Measurements from ENCODE around the gene SETD3. TPM values are rescaled to one million over a fixed set of nuclear protein-coding genes. Genes with fewer than 3 reads are reported as not detected.

SETD3 gene
- total RNA-seq, 1 experiment from 2014 or later: 51.5 TPM

DNA sequence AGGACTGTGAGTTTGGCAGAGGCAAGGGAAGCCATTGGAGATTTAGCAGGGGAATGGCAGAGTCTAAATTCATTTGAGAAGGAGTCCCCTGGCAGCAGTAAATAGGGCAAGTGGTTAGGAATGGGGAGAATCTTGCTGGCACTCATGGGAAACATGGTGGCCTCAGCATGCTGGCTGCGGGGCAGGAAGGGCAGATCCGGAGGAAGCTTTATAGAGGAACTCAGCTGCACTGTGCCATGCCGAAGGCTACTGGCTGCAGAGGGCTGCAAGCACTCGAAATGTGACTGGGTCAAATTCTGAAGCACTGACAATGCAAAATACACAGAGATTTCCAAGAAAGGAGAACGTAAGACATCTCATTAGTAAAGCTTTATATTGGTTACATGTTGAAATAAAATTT is 24.4 kb upstream of the SETD3 start:
- DNase-seq: no peak
- no peak overlapping the region for H3K27ac Mint-ChIP-seq (ENCODE audit: unreplicated experiment)
- peaks cover 60% of the 10 kb centered on the region for H3K36me3 Mint-ChIP-seq (ENCODE audit: insufficient read depth, unreplicated experiment)
- no TSS peak for BruUV-seq (replicated peaks)
- no peaks in the 10 kb centered on the region for H3K4me1 Mint-ChIP-seq (ENCODE audit: low read depth, unreplicated experiment)
- intact Hi-C loops (cut with micrococcal nuclease; ENCODE audit: unreplicated experiment): no loop called here
- TF ChIP-seq, protein P1, sequence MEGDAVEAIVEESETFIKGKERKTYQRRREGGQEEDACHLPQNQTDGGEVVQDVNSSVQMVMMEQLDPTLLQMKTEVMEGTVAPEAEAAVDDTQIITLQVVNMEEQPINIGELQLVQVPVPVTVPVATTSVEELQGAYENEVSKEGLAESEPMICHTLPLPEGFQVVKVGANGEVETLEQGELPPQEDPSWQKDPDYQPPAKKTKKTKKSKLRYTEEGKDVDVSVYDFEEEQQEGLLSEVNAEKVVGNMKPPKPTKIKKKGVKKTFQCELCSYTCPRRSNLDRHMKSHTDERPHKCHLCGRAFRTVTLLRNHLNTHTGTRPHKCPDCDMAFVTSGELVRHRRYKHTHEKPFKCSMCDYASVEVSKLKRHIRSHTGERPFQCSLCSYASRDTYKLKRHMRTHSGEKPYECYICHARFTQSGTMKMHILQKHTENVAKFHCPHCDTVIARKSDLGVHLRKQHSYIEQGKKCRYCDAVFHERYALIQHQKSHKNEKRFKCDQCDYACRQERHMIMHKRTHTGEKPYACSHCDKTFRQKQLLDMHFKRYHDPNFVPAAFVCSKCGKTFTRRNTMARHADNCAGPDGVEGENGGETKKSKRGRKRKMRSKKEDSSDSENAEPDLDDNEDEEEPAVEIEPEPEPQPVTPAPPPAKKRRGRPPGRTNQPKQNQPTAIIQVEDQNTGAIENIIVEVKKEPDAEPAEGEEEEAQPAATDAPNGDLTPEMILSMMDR (IDR thresholded peaks at IDR 0.05; ENCODE audit: unreplicated experiment): no peak
- H3K27me3 Mint-ChIP-seq (ENCODE audit: unreplicated experiment): no peaks in the 10 kb centered on the region
- CTCF ChIA-PET: no interaction called here
- no peaks in the 10 kb centered on the region for H3K9me3 Mint-ChIP-seq (ENCODE audit: low read depth, unreplicated experiment)
- H3K4me3 Mint-ChIP-seq (ENCODE audit: low read depth, unreplicated experiment): no peak overlapping the region

DNA sequence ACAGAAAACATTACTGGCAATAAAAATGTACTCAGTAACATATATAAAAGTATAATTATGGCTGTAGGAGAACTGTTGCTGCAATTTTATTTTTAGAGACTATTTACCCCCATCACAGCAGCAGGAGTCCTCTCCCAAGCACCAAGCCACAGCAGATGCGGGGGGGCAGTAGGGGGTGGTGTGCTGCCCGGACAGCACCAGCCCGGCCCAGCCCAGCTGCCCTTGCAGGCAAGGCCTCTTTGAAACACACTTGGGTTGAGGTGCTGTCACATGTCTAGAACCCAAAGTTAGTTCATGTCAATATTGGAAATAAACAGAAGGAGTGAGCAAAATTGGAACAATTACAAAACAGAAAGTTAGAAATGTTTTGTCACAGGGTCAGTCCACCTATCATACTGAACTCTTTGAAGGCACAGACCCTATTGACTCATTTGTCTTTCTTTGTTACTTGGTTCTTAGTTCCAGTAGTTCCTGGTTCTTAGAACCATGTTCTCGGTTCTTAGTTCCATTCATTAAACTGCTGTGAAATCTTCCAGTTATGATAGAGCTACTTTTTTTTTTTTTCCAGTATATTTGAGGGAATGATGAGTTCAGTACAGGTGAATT is 23.3 kb upstream of the SETD3 start:
- Mint-ChIP-seq H3K4me1 (ENCODE audit: low read depth, unreplicated experiment) (no peaks in the 10 kb centered on the region), H3K27ac (ENCODE audit: unreplicated experiment) (no peak overlapping the region), H3K27me3 (ENCODE audit: unreplicated experiment) (no peaks in the 10 kb centered on the region), H3K9me3 (ENCODE audit: low read depth, unreplicated experiment) (no peaks in the 10 kb centered on the region), H3K36me3 (ENCODE audit: insufficient read depth, unreplicated experiment) (peaks cover 52% of the 10 kb centered on the region), H3K4me3 (ENCODE audit: low read depth, unreplicated experiment) (no peak overlapping the region)
- no peak for DNase-seq
- CTCF ChIA-PET: interaction anchor here (0.6 kb wide), 1 partner anchor 76 kb away, joined by 3 read pairs; no protein-coding TSS in a partner anchor
- TF ChIP-seq, protein P1 (IDR thresholded peaks at IDR 0.05; ENCODE audit: unreplicated experiment): no peak
- BruUV-seq (replicated peaks): no TSS peak
- intact Hi-C loops (cut with micrococcal nuclease; ENCODE audit: unreplicated experiment): no loop called here

DNA sequence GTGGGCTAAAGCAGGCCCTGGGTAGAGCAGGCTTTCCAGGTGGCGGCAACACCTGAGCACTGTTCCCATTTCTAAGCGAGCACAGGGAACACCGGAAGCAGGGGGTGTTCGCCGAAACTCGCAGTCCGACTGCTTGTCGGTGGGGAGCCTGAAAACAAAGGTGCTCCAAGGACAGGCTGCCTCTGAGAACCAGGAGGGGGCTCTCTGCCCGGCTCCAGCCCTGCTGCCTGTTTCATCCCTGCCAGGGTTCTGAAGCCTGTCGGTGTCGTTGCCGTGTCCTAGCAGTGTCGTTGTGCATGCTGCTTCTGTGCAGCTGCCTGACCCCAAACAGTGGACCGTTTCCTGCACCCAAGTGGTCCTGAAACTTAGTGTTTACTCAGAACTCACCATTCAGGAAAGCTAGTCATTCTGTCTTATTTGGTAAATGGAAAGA is 22.3 kb upstream of the SETD3 start:
- CTCF ChIA-PET: no interaction called here
- no peaks in the 10 kb centered on the region for H3K27me3 Mint-ChIP-seq (ENCODE audit: unreplicated experiment)
- intact Hi-C loops (cut with micrococcal nuclease; ENCODE audit: unreplicated experiment): no loop called here

DNA sequence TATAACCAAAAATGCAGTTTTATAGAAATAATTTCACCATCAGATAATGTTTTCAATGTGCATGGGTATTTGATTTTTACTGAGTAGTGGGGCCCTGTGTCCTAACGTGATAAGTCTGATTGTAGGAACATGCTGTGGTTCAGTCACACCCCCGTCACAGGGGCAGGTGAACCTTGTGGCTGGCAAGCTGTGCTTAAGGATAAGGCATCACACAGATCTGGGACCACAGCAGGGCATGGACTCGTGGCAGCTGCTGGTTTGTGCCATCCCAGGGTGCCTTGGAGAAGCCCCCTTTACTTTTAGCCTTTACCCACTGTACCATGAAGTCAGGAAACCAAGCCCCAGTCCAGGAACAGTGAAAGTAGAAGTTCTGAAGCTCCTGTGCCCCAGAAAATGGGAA is 17.2 kb upstream of the SETD3 start:
- Mint-ChIP-seq H3K9me3 (ENCODE audit: low read depth, unreplicated experiment) (no peaks in the 10 kb centered on the region), H3K4me3 (ENCODE audit: low read depth, unreplicated experiment) (no peak overlapping the region), H3K27me3 (ENCODE audit: unreplicated experiment) (no peaks in the 10 kb centered on the region), H3K4me1 (ENCODE audit: low read depth, unreplicated experiment) (no peaks in the 10 kb centered on the region), H3K27ac (ENCODE audit: unreplicated experiment) (no peak overlapping the region), H3K36me3 (ENCODE audit: insufficient read depth, unreplicated experiment) (peaks cover 46% of the 10 kb centered on the region)
- CTCF ChIA-PET: interaction anchor here (1.2 kb wide), 1 partner anchor 11 kb away, joined by 3 read pairs; no protein-coding TSS in a partner anchor
- no TSS peak for BruUV-seq (replicated peaks)
- DNase-seq: no peak
- intact Hi-C loops (cut with micrococcal nuclease; ENCODE audit: unreplicated experiment): no loop called here
- TF ChIP-seq, protein P1 (IDR thresholded peaks at IDR 0.05; ENCODE audit: unreplicated experiment): no peak

More for the DNA sequence above, 22.3 kb upstream of the SETD3 start:
- H3K9me3 Mint-ChIP-seq (ENCODE audit: low read depth, unreplicated experiment): no peaks in the 10 kb centered on the region
- H3K27ac Mint-ChIP-seq (ENCODE audit: unreplicated experiment): no peak overlapping the region
- no peak for DNase-seq
- peaks cover 55% of the 10 kb centered on the region for H3K36me3 Mint-ChIP-seq (ENCODE audit: insufficient read depth, unreplicated experiment)
- no peak overlapping the region for H3K4me3 Mint-ChIP-seq (ENCODE audit: low read depth, unreplicated experiment)
- TF ChIP-seq, protein P1 (IDR thresholded peaks at IDR 0.05; ENCODE audit: unreplicated experiment): no peak
- H3K4me1 Mint-ChIP-seq (ENCODE audit: low read depth, unreplicated experiment): no peaks in the 10 kb centered on the region
- no TSS peak for BruUV-seq (replicated peaks)
